Bronchial smooth muscle cell (primary cell): Measurements from ENCODE around the gene MEA1. TPM values are rescaled to one million over a fixed set of nuclear protein-coding genes. Genes with fewer than 3 reads are reported as not detected.

Experiments
- total RNA-seq: library from RNA; depleted of rRNA; stranded (reverse); fragments of >200 nt; gene quantifications from 2 replicates; pipeline ENCODE4 v1.2.1, GENCODE V29; 2014

MEA1 gene
- 65.2 and 72.3 TPM in 2 replicates for total RNA-seq

DNA sequence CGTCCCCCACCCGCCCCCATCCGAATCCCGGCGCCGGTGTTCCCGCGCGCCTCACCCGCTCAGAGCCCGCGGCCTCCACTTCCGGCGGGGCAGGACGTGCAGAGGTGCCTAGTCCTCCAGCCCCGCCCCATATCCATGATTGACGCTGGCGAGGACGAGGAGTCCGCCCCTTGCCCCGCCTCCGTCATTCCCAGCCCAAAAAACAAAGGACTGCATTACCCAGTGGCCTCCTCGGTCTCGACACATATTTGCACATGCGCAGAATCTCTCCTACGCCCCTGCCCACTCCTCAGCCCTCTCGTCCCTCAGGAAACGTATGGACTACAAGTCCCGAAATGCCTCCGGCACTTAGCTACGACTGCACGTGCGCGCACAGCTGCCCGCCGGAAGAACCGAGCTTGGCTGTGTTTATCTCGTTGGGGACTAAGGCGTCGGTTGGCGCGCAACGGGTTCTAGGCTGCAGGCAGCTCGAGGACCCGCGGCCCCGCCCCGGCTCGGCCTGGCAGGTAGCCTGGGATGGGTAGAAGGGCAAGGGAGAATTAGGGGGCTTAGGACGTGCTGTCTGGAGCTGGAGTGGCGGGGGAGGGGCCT is at the start of gene MEA1, which contains the start of gene KLHDC3:
TSS of gene MEA1 (minus strand) at position 104 of the 591 bp plus-strand sequence. CDS start 133 bp downstream, outside the sequence.
TSS of gene KLHDC3 (plus strand) at position 407 of the 591 bp plus-strand sequence. CDS start 2,944 bp downstream, outside the sequence.

GRCh38 chr6:43059168-43060033 is 45.7 kb upstream of the MEA1 start, which contains the start of the genes KLC4 and MRPL2:
TSS of gene KLC4 (plus strand) at chr6:43059631. CDS start at chr6:43061336, 1,705 bp downstream.
TSS of gene MRPL2 (minus strand) at chr6:43059434. CDS start at chr6:43059381, 53 bp downstream.

DNA sequence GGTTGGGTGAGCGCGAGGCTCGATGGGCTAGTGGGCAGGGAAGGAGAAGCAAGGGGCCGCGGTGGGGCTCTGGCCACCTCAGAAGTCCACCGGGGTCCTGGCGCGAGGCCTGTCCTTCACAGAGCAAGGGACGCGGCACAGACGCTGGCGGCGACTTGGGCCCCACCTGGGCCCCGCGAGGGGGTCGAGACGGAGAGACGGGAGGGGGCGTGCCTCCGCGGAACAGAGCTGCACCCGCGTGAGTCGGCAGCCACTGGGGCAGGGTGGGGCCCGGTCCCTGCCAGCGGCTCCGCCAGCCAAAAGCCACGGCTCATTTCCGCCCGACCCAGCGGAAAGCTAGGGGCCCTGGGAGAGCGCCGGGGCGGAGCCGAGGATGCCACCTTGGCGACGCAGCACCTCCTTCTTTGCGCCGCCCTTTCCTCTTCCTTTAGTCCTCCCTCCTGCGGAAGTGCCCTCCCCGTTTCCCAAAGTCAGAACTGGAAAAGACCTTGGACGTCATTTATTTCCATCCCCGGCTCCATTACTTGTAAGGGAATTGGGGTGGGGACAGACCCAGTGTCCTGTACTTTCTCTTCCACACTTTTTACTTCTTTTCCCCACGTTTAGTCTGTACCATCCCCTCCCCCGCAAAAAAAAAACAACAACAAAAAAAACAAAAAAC is 39.9 kb upstream of the MEA1 start, which contains the start of gene CUL7:
TSS of gene CUL7 (minus strand) at position 307 of the 661 bp plus-strand sequence. CDS start 1,063 bp downstream, outside the sequence.

GRCh38 chr6:43021270-43022047 is 7.7 kb upstream of the MEA1 start, which contains the start of gene RRP36:
TSS of gene RRP36 (plus strand) at chr6:43021623. CDS start at chr6:43021655, 32 bp downstream.

DNA sequence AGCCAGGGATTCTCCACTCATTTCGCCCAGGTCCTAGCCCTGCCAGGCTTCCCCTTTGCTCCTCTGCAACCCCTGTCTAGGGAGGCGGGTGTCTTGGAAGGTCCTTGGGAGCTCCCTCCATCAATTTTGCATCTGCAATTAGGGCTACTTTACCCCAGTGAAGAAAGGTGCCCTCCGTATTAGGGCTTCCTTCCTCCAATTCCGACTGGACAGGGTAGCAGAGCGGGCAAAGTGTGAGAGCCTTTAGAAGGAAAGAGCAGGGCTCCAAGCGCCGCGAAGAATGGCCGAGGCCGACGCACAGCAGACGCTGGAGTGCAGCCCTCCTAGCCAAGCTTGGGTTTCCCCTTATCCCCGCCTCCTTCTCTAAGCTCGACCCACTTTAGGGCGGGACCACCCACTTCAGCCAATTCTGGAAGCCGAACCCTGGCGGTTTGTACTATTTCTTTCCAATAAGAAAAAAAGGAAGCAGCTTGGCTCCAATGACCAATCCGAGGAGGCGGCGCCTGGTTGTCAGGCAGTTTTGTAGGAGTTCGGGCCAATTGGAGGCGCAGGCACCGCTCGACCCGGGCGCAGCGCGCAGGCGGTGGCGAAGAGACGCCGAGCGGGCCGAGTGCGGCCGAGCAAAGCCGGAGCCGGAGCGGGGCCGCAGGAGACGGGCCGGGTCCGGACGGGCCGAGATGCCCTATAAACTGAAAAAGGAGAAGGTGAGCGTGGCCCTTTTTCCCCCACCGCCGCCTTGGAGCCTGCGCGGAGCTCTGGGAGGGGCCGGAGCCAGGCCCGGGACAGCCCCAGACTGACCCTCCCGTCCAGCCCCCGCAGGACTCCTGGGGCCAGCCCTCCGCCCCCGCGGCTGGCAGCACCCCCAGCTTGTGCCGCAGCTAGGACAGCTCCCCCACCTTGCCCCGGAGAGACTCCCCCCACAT is 29.5 kb downstream of the MEA1 start, which contains the start of gene PPP2R5D:
TSS of gene PPP2R5D (plus strand) at position 570 of the 923 bp plus-strand sequence. CDS start at position 678, 108 bp downstream.

GRCh38 chr6:42978839-42979522 is 34.8 kb downstream of the MEA1 start, which contains the start of gene PEX6:
TSS of gene PEX6 (minus strand) at chr6:42979181. CDS start at chr6:42979150, 31 bp downstream.

Other genes with a start within 250 kb of the MEA1 start
- gene BICRAL, start 231.9 kb downstream of the MEA1 start, total RNA-seq, result 3.3 and 4.6 TPM in 2 replicates
- 51.9 and 80.4 TPM in 2 replicates for gene RPL7L1, start 134.3 kb downstream of the MEA1 start, total RNA-seq
- gene PTCRA, start 97.9 kb downstream of the MEA1 start, total RNA-seq, result not detected in 2 replicates
- gene CNPY3, start 84.5 kb downstream of the MEA1 start, total RNA-seq, result 26.8 and 29.3 TPM in 2 replicates
- gene GNMT, start 53.2 kb downstream of the MEA1 start, total RNA-seq, result 0.32 and 0.77 TPM in 2 replicates
- gene PEX6, start 34.8 kb downstream of the MEA1 start, total RNA-seq, result 26.3 and 37.4 TPM in 2 replicates
- 30.3 and 38.2 TPM in 2 replicates for gene PPP2R5D, start 29.4 kb downstream of the MEA1 start, total RNA-seq
- gene KLHDC3, start 303 bp upstream of the MEA1 start, total RNA-seq, result 43.7 and 56.8 TPM in 2 replicates
- 48.5 and 73.9 TPM in 2 replicates for gene RRP36, start 7.7 kb upstream of the MEA1 start, total RNA-seq
- 40.1 and 58.3 TPM in 2 replicates for gene CUL7, start 39.9 kb upstream of the MEA1 start, total RNA-seq
- 18.1 and 22.7 TPM in 2 replicates for gene MRPL2, start 45.5 kb upstream of the MEA1 start, total RNA-seq
- 20.3 and 25.3 TPM in 2 replicates for gene KLC4, start 45.7 kb upstream of the MEA1 start, total RNA-seq
- gene PTK7, start 62.4 kb upstream of the MEA1 start, total RNA-seq, result 56.9 and 151 TPM in 2 replicates
- gene SRF, start 157.3 kb upstream of the MEA1 start, total RNA-seq, result 7.7 and 13.6 TPM in 2 replicates
- 28.1 and 31.1 TPM in 2 replicates for gene CUL9, start 168.2 kb upstream of the MEA1 start, total RNA-seq
- gene DNPH1, start 215.5 kb upstream of the MEA1 start, total RNA-seq, result 38.8 and 64.5 TPM in 2 replicates
- under 0.01 TPM in 1 of 2 replicates, not detected in the other for gene TTBK1, start 229.5 kb upstream of the MEA1 start, total RNA-seq